GM21737 (cell line): ENCODE data around the gene ATG4B.
"Not testable (repeated sequence)": the region's sequence is repeated elsewhere in the genome, so short reads cannot be mapped to it uniquely, and the experiment has no call there.

ENCODE experiments used
- ATAC-seq: cut with Tn5 transposase; IDR thresholded peaks from one replicate; pipeline ENCODE4 v1.9.1; 2021; ENCODE audit warnings: mild to moderate bottlenecking, moderate library complexity; ENCODE audit not compliant: unreplicated experiment

ATG4B gene

GRCh38 chr2:241660593-241661213, 23.2 kb downstream of the ATG4B start:
- no peak for ATAC-seq

GRCh38 chr2:241662731-241663130, 25.2 kb downstream of the ATG4B start:
- ATAC-seq: not testable (repeated sequence)

GRCh38 chr2:241665731-241666440, 28.4 kb downstream of the ATG4B start:
- no peak for ATAC-seq

- ATAC-seq: no peak
These were observed 29.3 kb downstream of the ATG4B start for GRCh38 chr2:241666627-241667400.

- no peak for ATAC-seq
These were observed 30.9 kb downstream of the ATG4B start for GRCh38 chr2:241668354-241668753.

GRCh38 chr2:241668839-241669238, 31.3 kb downstream of the ATG4B start:
- ATAC-seq: no peak

- no peak for ATAC-seq
These were observed 33.0 kb downstream of the ATG4B start for GRCh38 chr2:241670333-241671110.

- no peak for ATAC-seq
These were observed 34.2 kb downstream of the ATG4B start for GRCh38 chr2:241671457-241672240.

- ATAC-seq: no peak
These were observed 35.0 kb downstream of the ATG4B start for GRCh38 chr2:241672243-241673188.

GRCh38 chr2:241673189-241673663, 35.7 kb downstream of the ATG4B start:
- ATAC-seq: no peak

GRCh38 chr2:241673797-241674725, 36.6 kb downstream of the ATG4B start:
- ATAC-seq: no peak

- ATAC-seq: no peak
These were observed 38.4 kb downstream of the ATG4B start for GRCh38 chr2:241675885-241676284.

GRCh38 chr2:241676665-241677064, 39.2 kb downstream of the ATG4B start:
- no peak for ATAC-seq

- no peak for ATAC-seq
These were observed 39.9 kb downstream of the ATG4B start for GRCh38 chr2:241677392-241677791.

- no peak for ATAC-seq
These were observed 40.8 kb downstream of the ATG4B start for GRCh38 chr2:241678307-241678706.

- no peak for ATAC-seq
These were observed 41.5 kb downstream of the ATG4B start for GRCh38 chr2:241678784-241679540.

- ATAC-seq: no peak
These were observed 42.6 kb downstream of the ATG4B start for GRCh38 chr2:241680044-241680443.
